NT2/D1 (cell line): ENCODE data around the gene TRIM33.

Experiments
- SUZ12 ChIP-seq: IDR thresholded peaks from 2 replicates; pipeline ENCODE4 v1.6.1; 2011; ENCODE audit not compliant: insufficient read length, insufficient read depth; ENCODE audit errors: extremely low read depth
- YY1 ChIP-seq: IDR thresholded peaks from 2 replicates; pipeline ENCODE4 v1.6.1; 2011; ENCODE audit not compliant: insufficient read length, insufficient read depth
- ZNF274 ChIP-seq: IDR thresholded peaks from 2 replicates; pipeline ENCODE4 v1.6.1; 2011; ENCODE audit warnings: mild to moderate bottlenecking, low read depth, low read length

GRCh38 chr1:114349891-114350605 is 161.0 kb downstream of the TRIM33 start:
- TF ChIP-seq SUZ12 (no peak), ZNF274 (no peak), YY1 (no peak)
